K562 (cell line): ENCODE data around the gene RFWD3. TPM values are rescaled to one million over a fixed set of nuclear protein-coding genes. Genes with fewer than 3 reads are reported as not detected.

Experiments used
- ATAC-seq: fragments of 200-7000 bp; cut with Tn5 transposase; 3 replicates; pipeline ENCODE4 v1.9.1; 2020; ENCODE audit warnings: moderate library complexity
- BruUV-seq: library from RNA; stranded (reverse); fragments of 400-500 nt; replicated peaks from 2 replicates; lab custom pipeline; 2021; lab: Mats Ljungman, UMichigan
- CTCF ChIA-PET: fragments of 300-600 bp; formaldehyde crosslinking; extraction: SDS; loops from one replicate; lab custom pipeline; 2021; ENCODE audit warnings: low intra/inter-chr PET ratio; lab: Yijun Ruan, JAX
- POLR2A ChIA-PET: fragments of 300-600, 350-650 bp; sonication (Branson Sonifier 250); formaldehyde crosslinking; extraction: SDS; loops from one replicate; lab custom pipeline; 2021; ENCODE audit warnings: antibody characterized with exemption, inconsistent platforms; lab: Yijun Ruan, JAX
- DNase-seq, 4 experiments: peaks; one replicate each; pipeline versions ENCODE4 v3.0.0 to v3.0.0-alpha.2; 2011 to 2018; ENCODE audit warnings: low spot score in 3 of 4, mixed read lengths in 3 of 4; ENCODE audit errors: extremely low read depth in 1 of 4
- FAIRE-seq: peaks from 2 replicates; lab custom pipeline; 2011; peaks lifted over from hg19 to GRCh38; lab: Jason Lieb, UNC
- H2AFZ ChIP-seq: 2 replicates; pipeline ENCODE4 v1.6.0; 2011; ENCODE audit warnings: low read depth, low read length, control low read depth, inconsistent platforms
- H3K27ac ChIP-seq: fragments of 200-600 bp; 3 replicates; pipeline ENCODE4 v1.8.0; 2011; ENCODE audit warnings: low read depth, mild to moderate bottlenecking, control low read depth, inconsistent platforms, low read length, moderate library complexity, mixed read lengths; ENCODE audit errors: extremely low read depth
- H3K27me3 ChIP-seq, 2 experiments: fragments of 300-600 bp in 1 of 2; 2 replicates in 1 of 2; 3 replicates in 1 of 2; pipeline versions ENCODE4 v1.6.0 to v1.8.0; 2011; ENCODE audit warnings: inconsistent platforms in 2 of 2, low read length in 2 of 2, mild to moderate bottlenecking in 1 of 2, mixed read lengths in 1 of 2, moderate library complexity in 1 of 2; ENCODE audit not compliant: control insufficient read depth in 2 of 2, insufficient read depth in 2 of 2
- H3K36me3 ChIP-seq: fragments of 300-600 bp; 3 replicates; pipeline ENCODE4 v1.8.0; 2011; ENCODE audit warnings: mild to moderate bottlenecking, low read length, inconsistent platforms; ENCODE audit not compliant: control insufficient read depth, insufficient read depth
- H3K4me1 ChIP-seq, 2 experiments: fragments of 200-600 bp in 1 of 2; replicated peaks in 1 of 2; 2 replicates in 1 of 2; 3 replicates in 1 of 2; pipeline versions ENCODE4 v1.5.1 to v1.8.0; 2011; ENCODE audit warnings: inconsistent platforms in 2 of 2, low read length in 2 of 2, mild to moderate bottlenecking in 1 of 2, mixed read lengths in 1 of 2, moderate library complexity in 1 of 2; ENCODE audit not compliant: control insufficient read depth in 2 of 2, insufficient read depth in 2 of 2
- H3K4me2 ChIP-seq: 2 replicates; pipeline ENCODE4 v1.6.1; 2011; ENCODE audit warnings: low read length, control low read depth, inconsistent platforms, mixed read lengths; ENCODE audit not compliant: insufficient read depth
- H3K4me3 ChIP-seq: fragments of 200-600 bp; sonication (generic), shearing (Covaris generic); 2 replicates; pipeline ENCODE4 v1.5.1; 2016; ENCODE audit warnings: control low read depth, inconsistent platforms
- H3K79me2 ChIP-seq: fragments of 200-600 bp; 3 replicates; pipeline ENCODE4 v1.8.0; 2011; ENCODE audit warnings: low read length, inconsistent platforms; ENCODE audit not compliant: control insufficient read depth, insufficient read depth
- H3K9ac ChIP-seq, 2 experiments: 2 replicates each; pipeline versions ENCODE4 v1.6.0 to v1.6.1; 2011; ENCODE audit warnings: low read depth in 2 of 2, low read length in 2 of 2, control low read depth in 1 of 2, inconsistent platforms in 1 of 2, mild to moderate bottlenecking in 1 of 2, mixed read lengths in 1 of 2; ENCODE audit not compliant: insufficient read depth in 1 of 2
- H3K9me1 ChIP-seq: one replicate; pipeline ENCODE4 v1.6.0; 2011; ENCODE audit warnings: inconsistent platforms, mild to moderate bottlenecking, low read length, moderate library complexity; ENCODE audit not compliant: control insufficient read depth, insufficient read depth
- H3K9me3 ChIP-seq: replicated peaks from 2 replicates; pipeline ENCODE4 v1.5.1; 2011; ENCODE audit warnings: low read depth, low read length, inconsistent platforms; ENCODE audit not compliant: control insufficient read depth, insufficient read depth
- H4K20me1 ChIP-seq: replicated peaks from 2 replicates; pipeline ENCODE4 v1.6.1; 2011; ENCODE audit warnings: low read length, inconsistent platforms, mixed read lengths; ENCODE audit not compliant: control insufficient read depth, insufficient read depth
- ATF7 ChIP-seq: fragments of 450-650 bp; IDR thresholded peaks from 2 replicates; pipeline ENCODE4 v1.7.1; 2014; ENCODE audit warnings: mild to moderate bottlenecking, moderate library complexity
- BRD4 ChIP-seq: fragments of 200-600 bp; sonication (generic); IDR thresholded peaks from 2 replicates; pipeline ENCODE4 v1.6.1; 2017; ENCODE audit warnings: inconsistent platforms
- BRD9 ChIP-seq: fragments of 450-650 bp; IDR thresholded peaks from 2 replicates; pipeline ENCODE4 v1.6.1; 2018; ENCODE audit warnings: low read depth; ENCODE audit not compliant: partially characterized antibody
- DACH1 ChIP-seq: fragments of 450-650 bp; IDR thresholded peaks from 2 replicates; pipeline ENCODE4 v1.6.1; 2018; ENCODE audit not compliant: partially characterized antibody
- FIP1L1 ChIP-seq: fragments of 200-400 bp; formaldehyde crosslinking; IDR thresholded peaks from 2 replicates; pipeline ENCODE4 v1.6.1; 2018; ENCODE audit warnings: mild to moderate bottlenecking, low read depth, low read length; ENCODE audit not compliant: poor library complexity, severe bottlenecking
- FOXJ2 ChIP-seq: fragments of 200-800 bp; sonication (Bioruptor generic); IDR thresholded peaks from 2 replicates; pipeline ENCODE4 v1.6.1; 2016; ENCODE audit warnings: missing genetic modification characterization, missing compliant biosample characterization
- HDAC6 ChIP-seq: IDR thresholded peaks from 2 replicates; pipeline ENCODE4 v1.6.1; 2012; ENCODE audit warnings: low read depth, mild to moderate bottlenecking, control low read depth, inconsistent platforms, low read length, moderate library complexity
- JUN ChIP-seq, 2 experiments: sonication (generic) in 1 of 2; formaldehyde crosslinking in 1 of 2; IDR thresholded peaks; 2 replicates each; pipeline versions ENCODE4 v1.6.1 to v1.8.0; 2012 to 2022; ENCODE audit warnings: borderline replicate concordance in 2 of 2, mild to moderate bottlenecking in 2 of 2, improper control_type of control experiment in 1 of 2, low read depth in 1 of 2, low read length in 1 of 2, missing genetic modification reagents in 1 of 2
- JUND ChIP-seq, 2 experiments: IDR thresholded peaks; 2 replicates in 1 of 2; 3 replicates in 1 of 2; pipeline ENCODE4 v1.6.1; 2011; ENCODE audit warnings: borderline replicate concordance in 2 of 2, low read depth in 2 of 2, low read length in 2 of 2, improper control_type of control experiment in 1 of 2, missing biosample characterization in 1 of 2, missing genetic modification characterization in 1 of 2, missing genetic modification reagents in 1 of 2
- NUFIP1 ChIP-seq: fragments of 450-650 bp; IDR thresholded peaks from 2 replicates; pipeline ENCODE4 v1.6.1; 2018; ENCODE audit not compliant: partially characterized antibody
- POLR2AphosphoS2 ChIP-seq: IDR thresholded peaks from 2 replicates; pipeline ENCODE4 v1.6.1; 2012; ENCODE audit warnings: low read length, improper control_type of control experiment
- PREB ChIP-seq: sonication (generic); formaldehyde crosslinking; IDR thresholded peaks from 2 replicates; pipeline ENCODE4 v1.8.1; 2023; ENCODE audit warnings: mild to moderate bottlenecking, missing genetic modification reagents
- RAD51 ChIP-seq: fragments of 450-650 bp; IDR thresholded peaks from 2 replicates; pipeline ENCODE4 v1.7.1; 2016; ENCODE audit warnings: low read depth, mild to moderate bottlenecking, borderline replicate concordance
- RBBP5 ChIP-seq: fragments of 200-600 bp; sonication (generic); IDR thresholded peaks from 2 replicates; pipeline ENCODE4 v1.6.1; 2012; ENCODE audit warnings: borderline replicate concordance, mild to moderate bottlenecking, low read length, control low read depth, inconsistent platforms; ENCODE audit not compliant: insufficient read depth, poor library complexity, severe bottlenecking
- RBM15 ChIP-seq: fragments of 200-400 bp; formaldehyde crosslinking; IDR thresholded peaks from 2 replicates; pipeline ENCODE4 v1.6.1; 2018; ENCODE audit warnings: mild to moderate bottlenecking, low read length, moderate library complexity; ENCODE audit not compliant: insufficient read depth
- SAFB ChIP-seq: fragments of 200-400 bp; formaldehyde crosslinking; IDR thresholded peaks from 2 replicates; pipeline ENCODE4 v1.6.1; 2017; ENCODE audit warnings: low read depth, low read length, borderline replicate concordance
- SNRNP70 ChIP-seq: fragments of 200-400 bp; formaldehyde crosslinking; optimal IDR thresholded peaks from 2 replicates; pipeline ENCODE3; 2017; ENCODE audit warnings: low read depth, low read length
- TCFL5 ChIP-seq: fragments of 250-450 bp; sonication (Bioruptor Pico); conservative IDR thresholded peaks from 2 replicates; pipeline ENCODE4 v1.6.1; 2021; ENCODE audit warnings: mild to moderate bottlenecking, moderate library complexity, matching md5 sums
- YBX1 ChIP-seq: fragments of 450-650 bp; IDR thresholded peaks from 2 replicates; pipeline ENCODE4 v1.7.1; 2016; ENCODE audit warnings: mild to moderate bottlenecking
- ZNF197 ChIP-seq: fragments of 200-800 bp; sonication (Bioruptor generic); IDR thresholded peaks from 2 replicates; pipeline ENCODE4 v1.6.1; 2016; ENCODE audit warnings: low read depth, missing genetic modification characterization, missing compliant biosample characterization
- ZNF778 ChIP-seq: fragments of 450-650 bp; formaldehyde crosslinking; IDR thresholded peaks from 2 replicates; pipeline ENCODE4 v1.4.0; 2020; ENCODE audit warnings: mild to moderate bottlenecking, moderate library complexity
- WGBS: fragments of 100-300 bp; shearing (Covaris generic); methylation state at CpG from one replicate; pipeline ENCODE4 v1.1.6; 2016; ENCODE audit warnings: low coverage, mixed read lengths; ENCODE audit not compliant: insufficient coverage; ENCODE audit errors: missing lambda C conversion rate; 5-methylcytosine and 5-hydroxymethylcytosine counted together
- in situ Hi-C: fragments of 300-500 bp; cut with MboI; formaldehyde crosslinking; loops from 4 replicates; pipeline ENCODE4 v1.15.0; 2018; ENCODE audit warnings: inconsistent platforms, mixed read lengths
- intact Hi-C: fragments of 100-400 bp; cut with micrococcal nuclease; formaldehyde crosslinking; loops from 2 replicates; pipeline ENCODE4 v1.14.2; 2022
- polyA plus RNA-seq, 8 experiments: library from polyadenylated mRNA; depleted of rRNA in 4 of 8; stranded (reverse) in 5 of 8; unstranded in 3 of 8; fragments of >200 nt; fragmentation: Nextera tagmentation in 2 of 8; fragmentation: Illumina TruSeq in 1 of 8; extraction: Ambion mirVana in 2 of 8; extraction: Trizol in 1 of 8; gene quantifications; 2 replicates each; pipeline versions ENCODE4 v1.2.1 to v1.2.3, GENCODE V29; 2011 to 2014; ENCODE audit warnings: inconsistent platforms in 1 of 8, missing spikeins in 1 of 8
- total RNA-seq, 7 experiments: library from RNA; depleted of rRNA in 6 of 7; stranded (reverse); fragments of >200 nt in 6 of 7; fragmentation: Illumina TruSeq in 2 of 7; extraction: Trizol in 2 of 7; gene quantifications; 2 replicates each; pipeline versions ENCODE4 v1.2.1 to v1.2.3, GENCODE V29; 2011 to 2021; ENCODE audit warnings: low replicate concordance in 1 of 7

RFWD3 gene
- total and polyA plus RNA-seq, 9 of the 15 experiments (the other 6 are each of a cell fraction or from before 2014, with no cell fraction given): 20.8 to 121 (median 79.0) TPM

DNA sequence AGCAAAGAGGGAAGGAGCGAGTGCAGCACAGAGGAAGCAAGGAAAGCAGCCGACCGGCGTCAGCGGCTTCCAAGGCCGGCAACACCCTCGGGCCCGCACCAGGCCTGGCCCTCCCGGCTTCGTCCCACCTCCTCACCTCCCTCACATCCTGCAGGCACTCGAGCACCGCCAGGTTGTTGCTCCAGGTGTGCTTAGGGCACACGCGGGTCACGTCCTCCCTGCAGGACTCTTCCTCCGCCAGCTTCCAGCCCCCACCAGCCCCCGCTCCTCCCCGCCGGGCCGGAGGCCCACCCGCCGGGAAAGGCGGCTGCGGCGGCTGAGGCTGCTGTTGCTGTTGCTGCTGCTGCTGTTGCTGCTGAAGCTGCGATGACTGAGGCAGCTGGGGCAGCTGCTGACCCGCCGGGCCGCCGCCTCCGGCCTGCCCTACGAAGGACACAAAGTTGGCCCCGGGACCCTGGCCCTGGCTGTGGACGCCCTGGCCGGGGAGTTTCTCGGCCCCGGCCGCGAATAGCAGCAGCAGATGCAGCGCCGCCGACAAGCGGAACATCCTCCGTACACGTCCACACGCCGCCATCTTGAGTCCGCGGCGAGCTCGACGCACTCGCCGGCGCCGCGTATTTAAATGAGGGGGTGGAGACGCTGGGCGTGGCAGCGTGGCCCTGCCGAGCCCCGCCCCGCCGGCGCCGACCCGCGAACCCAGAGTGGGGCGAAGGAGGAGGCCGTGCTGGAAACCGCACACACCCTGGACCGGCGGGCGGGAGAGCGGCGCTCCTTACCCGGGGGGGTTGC lies 60.0 kb downstream of the RFWD3 start, which contains the start of gene GLG1:
Gene GLG1 (minus strand): TSS at position 594 of the 789 bp plus-strand sequence. CDS start 20 bp downstream, at position 574.
- Histone ChIP-seq H4K20me1 (no peaks in the 10 kb centered on the region), H2AFZ (peak within 1 kb of the TSS; percentile 97), H3K4me1 (peaks cover 10 to 21% of the 10 kb centered on the region in 2 experiments), H3K27ac (peak within 1 kb of the TSS; percentile 93), H3K4me3 (peak within 1 kb of the TSS; percentile 99), H3K4me2 (peak within 1 kb of the TSS; percentile 90), H3K36me3 (no peaks in the 10 kb centered on the region), H3K79me2 (peaks cover 51% of the 10 kb centered on the region), H3K9me1 (no peaks in the 10 kb centered on the region), H3K9me3 (no peaks in the 10 kb centered on the region), H3K9ac (peak within 1 kb of the TSS; percentile 85 to 98), H3K27me3 (no peaks in the 10 kb centered on the region)
- DNase-seq (peak; percentile 90 to 95 (median 92)), ATAC-seq (peak; percentile 94), FAIRE-seq (peak; percentile 70)
- CTCF ChIA-PET: no interaction called here
- no TSS peak for BruUV-seq
- in situ Hi-C loops: no loop called here
- POLR2A ChIA-PET: interaction anchor here (0.6 to 2.6 kb wide), 20 partner anchors 10 to 544 kb away, joined by 3 to 22 read pairs (median 4); partner anchors contain the start of genes PSMD7 and RFWD3
- intact Hi-C loops: no loop called here
- under 1% methylated on average over 45 of the region's 77 CpGs for WGBS
- no peak for TF ChIP-seq RBM15
- no peak for TF ChIP-seq JUND (IDR thresholded peaks at IDR 0.05; ENCODE audit: borderline replicate concordance, low read depth, low read length)
- 0 out of 3 replicates have a peak, but pooled peaks have one; percentile 32 for TF ChIP-seq JUND (tag; IDR thresholded peaks at IDR 0.05; ENCODE audit: borderline replicate concordance, low read depth, low read length)
- no peak for TF ChIP-seq NUFIP1
- no peak for TF ChIP-seq TCFL5
- TF ChIP-seq HDAC6: no peak
- no peak for TF ChIP-seq ZNF778 (CRISPR knock-in tag)
- no peak for TF ChIP-seq SAFB
- TF ChIP-seq ATF7: no peak
- TF ChIP-seq ZNF197 (CRISPR knock-in tag): no peak
- TF ChIP-seq FOXJ2 (tag): 0 out of 2 replicates have a peak, but pooled peaks have one; percentile 37
- 0 out of 2 replicates have a peak, but pooled peaks have one; percentile 86 for TF ChIP-seq PREB (CRISPR knock-in tag)
- TF ChIP-seq RBBP5: peak; percentile 96
- TF ChIP-seq SNRNP70: no peak
- no peak for TF ChIP-seq RAD51
- peak; percentile 42; the same call in 1 of the 2 replicates for TF ChIP-seq POLR2AphosphoS2
- no peak for TF ChIP-seq DACH1
- TF ChIP-seq FIP1L1: peak; percentile 77
- peak; percentile 81; the same call in 1 of the 2 replicates for TF ChIP-seq BRD4
- TF ChIP-seq YBX1: no peak
- TF ChIP-seq JUN (IDR thresholded peaks at IDR 0.05; ENCODE audit: borderline replicate concordance, low read depth, low read length): no peak
- peak; percentile 82 for TF ChIP-seq JUN (CRISPR knock-in tag; IDR thresholded peaks at IDR 0.05; ENCODE audit: borderline replicate concordance)
- TF ChIP-seq BRD9: no peak
